Body of pancreas (tissue), 4 donors: ENCODE measurements around the gene CRYGN. TPM values are rescaled to one million over a fixed set of nuclear protein-coding genes. Genes with fewer than 3 reads are reported as not detected.

Experiments used
- ATAC-seq: fragments of 150-250 bp; one replicate; pipeline ENCODE4 v1.9.1; 2016
- DNase-seq, 4 donors: peaks; one replicate each; pipeline ENCODE4 v3.0.0-alpha.2; 2019
- H3K27ac ChIP-seq, 4 donors: fragments of 200-600 bp; sonication (generic); 1 replicate in 3 of 4; 2 replicates in 1 of 4; pipeline versions ENCODE4 v1.5.1 to v1.6.1; 2016 to 2019; ENCODE audit warnings: mild to moderate bottlenecking in 1 of 4, mixed read lengths in 1 of 4, moderate library complexity in 1 of 4
- H3K27me3 ChIP-seq, 2 donors: fragments of 200-600 bp; sonication (generic); one replicate each; pipeline ENCODE4 v1.6.0; 2016; ENCODE audit warnings: mild to moderate bottlenecking in 1 of 2
- H3K36me3 ChIP-seq, 2 donors: fragments of 200-600 bp; sonication (generic); replicated peaks in 1 of 2; 2 replicates each; pipeline ENCODE4 v1.5.1; 2016; ENCODE audit warnings: low read depth in 2 of 2; ENCODE audit not compliant: insufficient read depth in 1 of 2
- H3K4me1 ChIP-seq: fragments of 200-600 bp; sonication (generic); one replicate; pipeline ENCODE4 v1.6.0; 2016
- H3K4me3 ChIP-seq, 2 donors: fragments of 200-600 bp; sonication (generic); 1 replicate in 1 of 2; 2 replicates in 1 of 2; pipeline ENCODE4 v1.5.1; 2016 to 2019
- H3K9me3 ChIP-seq, 3 donors: fragments of 200-600 bp; sonication (generic); 1 replicate in 2 of 3; 2 replicates in 1 of 3; pipeline ENCODE4 v1.5.1; 2016
- CTCF ChIP-seq, 7 experiments: fragments of 450-650 bp in 4 of 7; fragments of 200-600 bp in 3 of 7; sonication (generic) in 3 of 7; IDR thresholded peaks; one replicate each; pipeline ENCODE4 v1.5.1; 2016 to 2019; ENCODE audit warnings: antibody characterized with exemption in 7 of 7
- POLR2A ChIP-seq, 3 donors: fragments of 450-650 bp; IDR thresholded peaks; one replicate each; pipeline ENCODE4 v1.6.1; 2016; ENCODE audit warnings: antibody characterized with exemption in 3 of 3, mild to moderate bottlenecking in 2 of 3
- WGBS, 2 donors: methylation state at CpG; one replicate each; pipeline ENCODE4 v1.1.5; 2017; 5-methylcytosine and 5-hydroxymethylcytosine counted together
- intact Hi-C: fragments of 100-400 bp; cut with DNase I; formaldehyde crosslinking; loops from one replicate; pipeline ENCODE4 v1.15.1; 2023
- total RNA-seq, 2 donors: library from RNA; depleted of rRNA; stranded (reverse); fragments of >200 nt; gene quantifications; one replicate each; pipeline ENCODE4 v1.1.0, GENCODE V29; 2016

The CRYGN gene
- total RNA-seq, 2 donors from 2014 or later, result not detected

GRCh38 chr7:151405588-151405987 is 34.4 kb downstream of the CRYGN start:
- no peak overlapping the region for H3K4me3 ChIP-seq
- H3K36me3 ChIP-seq, result no peaks in the 10 kb centered on the region
- intact Hi-C loops, result no loop called here
- peaks cover 0 to 12% of the 10 kb centered on the region in 2 donors for H3K27me3 ChIP-seq
- no peaks in the 10 kb centered on the region for H3K9me3 ChIP-seq
- H3K27ac ChIP-seq, result no peak overlapping the region
- H3K4me1 ChIP-seq, result peaks cover 15% of the 10 kb centered on the region
- no peak for ATAC-seq
- no peak for DNase-seq
- TF ChIP-seq POLR2A (IDR thresholded peaks at IDR 0.05) (no peak), CTCF (IDR thresholded peaks at IDR 0.05) (no peak)
- 91 to 93% methylated on average over 10 of the region's 10 CpGs for WGBS, 2 donors

- intact Hi-C loops, result no loop called here
- H3K27me3 ChIP-seq, result peaks cover 0 to 10% of the 10 kb centered on the region in 2 donors
- H3K9me3 ChIP-seq, result no peaks in the 10 kb centered on the region
- ATAC-seq (no peak), DNase-seq (no peak)
- no peak overlapping the region for H3K4me3 ChIP-seq
- no peak overlapping the region for H3K27ac ChIP-seq
- 78 to 88% methylated on average over 7 to 9 of the region's 9 CpGs for WGBS, 2 donors
- no peaks in the 10 kb centered on the region for H3K36me3 ChIP-seq
- TF ChIP-seq POLR2A (IDR thresholded peaks at IDR 0.05), result no peak
- no peak for TF ChIP-seq CTCF (IDR thresholded peaks at IDR 0.05)
- H3K4me1 ChIP-seq, result peaks cover 10% of the 10 kb centered on the region
Measured at GRCh38 chr7:151405056-151405455, 34.9 kb downstream of the CRYGN start.

- intact Hi-C loops, result no loop called here
- Histone ChIP-seq H3K4me3 (no peak overlapping the region), H3K27ac (no peak overlapping the region), H3K9me3 (no peaks in the 10 kb centered on the region), H3K36me3 (no peaks in the 10 kb centered on the region), H3K4me1 (peaks cover 4% of the 10 kb centered on the region), H3K27me3 (peaks cover 0 to 4% of the 10 kb centered on the region in 2 donors)
- TF ChIP-seq POLR2A (IDR thresholded peaks at IDR 0.05), result no peak
- no peak for TF ChIP-seq CTCF (IDR thresholded peaks at IDR 0.05)
- ATAC-seq (peak; percentile 40), DNase-seq (peak in 1 of 4 donors; percentile 56)
- 76 to 77% methylated on average over 13 to 18 of the region's 18 CpGs for WGBS, 2 donors
Measured at GRCh38 chr7:151404216-151405011, 35.5 kb downstream of the CRYGN start.

GRCh38 chr7:151403764-151404163 is 36.2 kb downstream of the CRYGN start:
- TF ChIP-seq POLR2A (IDR thresholded peaks at IDR 0.05) (no peak), CTCF (IDR thresholded peaks at IDR 0.05) (no peak)
- ATAC-seq (no peak), DNase-seq (no peak)
- no peaks in the 10 kb centered on the region for H3K36me3 ChIP-seq
- no peak overlapping the region for H3K27ac ChIP-seq
- no peaks in the 10 kb centered on the region for H3K4me1 ChIP-seq
- intact Hi-C loops, result no loop called here
- H3K4me3 ChIP-seq, result no peak overlapping the region
- WGBS, 2 donors, result 84 to 96% methylated on average over 9 of the region's 9 CpGs
- H3K9me3 ChIP-seq, result no peaks in the 10 kb centered on the region
- no peaks in the 10 kb centered on the region for H3K27me3 ChIP-seq
